ENCODE results near the gene DEPDC1B. TPM values are rescaled to one million over a fixed set of nuclear protein-coding genes. Genes with fewer than 3 reads are reported as not detected.
"Not testable (repeated sequence)": the region's sequence is repeated elsewhere in the genome, so short reads cannot be mapped to it uniquely, and the experiment has no call there.

Gene DEPDC1B
- total RNA-seq, 1 experiment from 2014 or later = 41.6 TPM

DNA sequence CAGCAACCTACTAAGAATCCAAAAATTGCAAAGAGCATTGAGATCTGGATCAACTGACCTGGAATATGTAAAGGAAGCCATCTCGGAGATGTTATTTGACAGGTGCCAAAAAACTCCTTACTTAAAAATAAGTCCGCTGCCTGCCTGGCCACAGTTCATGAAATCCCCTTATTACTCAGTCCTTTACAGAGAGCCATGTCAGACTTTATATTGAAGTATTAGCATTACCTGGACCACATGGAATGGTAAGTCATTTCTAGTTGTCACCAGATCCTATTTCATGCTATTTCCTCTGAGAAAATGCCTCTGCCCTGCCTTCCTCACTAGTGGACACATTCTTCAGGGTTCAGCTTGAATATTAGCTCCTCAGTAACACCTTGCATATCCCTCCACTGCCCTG is 115.7 kb downstream of the DEPDC1B start:
- no peak for DNase-seq (ENCODE audit: low spot score)

DNA sequence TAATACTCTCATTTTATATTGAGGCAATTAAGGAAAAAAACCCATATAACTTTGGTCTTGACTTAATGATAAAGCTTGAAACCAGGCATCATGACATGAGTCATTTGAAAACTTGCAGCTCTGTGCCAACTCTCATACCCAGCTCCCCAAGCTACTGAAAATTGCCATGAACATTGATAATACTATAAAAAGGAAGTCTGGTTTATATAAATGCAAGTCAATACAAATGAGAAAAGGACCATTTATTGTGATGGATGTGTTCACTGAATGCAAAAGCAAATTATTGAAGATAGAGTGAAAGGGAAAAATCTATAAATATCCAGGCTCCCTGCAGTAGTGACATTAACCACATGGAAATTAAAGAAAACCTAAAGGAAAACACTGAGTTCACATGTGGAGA is 116.3 kb downstream of the DEPDC1B start:
- DNase-seq (ENCODE audit: low spot score) = no peak

DNA sequence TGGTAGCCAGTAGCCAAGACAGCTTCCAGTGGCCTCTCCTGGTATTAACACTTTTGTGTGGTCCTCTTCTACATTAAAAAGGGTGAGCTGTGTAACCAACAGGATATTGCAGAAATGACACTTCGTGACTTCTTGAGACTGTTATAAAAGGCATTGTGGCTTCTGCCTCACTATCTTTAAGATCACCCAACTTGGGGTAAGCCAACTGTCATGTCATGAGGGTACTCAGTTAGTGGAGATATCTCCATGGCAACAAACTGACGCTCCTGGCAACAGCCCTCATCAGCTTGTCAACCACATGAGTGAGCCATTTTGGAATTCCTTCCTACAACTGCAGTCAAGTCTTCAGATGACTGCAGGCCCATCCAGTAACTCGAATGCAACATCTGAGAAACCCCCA is 121.7 kb downstream of the DEPDC1B start:
- DNase-seq (ENCODE audit: low spot score) = no peak

DNA sequence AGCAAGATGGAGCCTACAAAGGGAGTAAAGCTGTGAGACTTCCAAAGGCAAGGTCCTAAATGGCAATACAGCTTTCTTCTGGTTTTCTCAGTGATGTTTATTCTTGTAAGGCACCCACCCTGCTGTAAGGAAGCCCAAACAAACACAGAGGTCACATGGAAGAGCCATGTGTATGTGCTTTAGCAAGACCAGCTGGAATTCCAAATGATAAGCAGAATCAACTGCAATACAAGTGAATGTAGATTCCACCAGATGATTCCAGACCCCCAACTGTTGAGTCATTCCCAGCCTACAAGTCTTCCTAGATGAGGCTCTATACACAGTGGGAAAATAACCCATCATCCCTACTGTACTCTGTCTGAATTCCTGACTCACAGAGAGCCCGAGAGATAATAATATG is 122.8 kb downstream of the DEPDC1B start:
- DNase-seq (ENCODE audit: low spot score) = no peak

DNA sequence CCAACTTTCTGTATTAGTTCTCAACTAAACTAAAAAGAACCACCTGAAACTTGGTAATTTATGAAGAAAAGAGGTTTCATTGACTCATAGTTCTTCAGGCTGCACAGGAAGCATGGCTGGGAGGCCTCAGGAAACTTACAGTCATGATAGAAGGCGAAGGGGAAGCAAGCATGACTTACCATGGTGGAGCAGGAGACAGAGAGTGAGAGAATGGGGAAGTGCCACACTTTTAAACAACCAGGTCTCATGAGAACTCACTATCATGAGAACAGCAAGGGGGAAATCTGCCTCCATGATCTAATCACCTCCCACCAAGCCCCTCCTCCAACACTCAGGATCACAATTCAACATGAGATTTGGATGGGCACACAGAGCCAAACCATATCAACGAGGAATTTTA is 123.5 kb downstream of the DEPDC1B start:
- DNase-seq (ENCODE audit: low spot score) = no peak

DNA sequence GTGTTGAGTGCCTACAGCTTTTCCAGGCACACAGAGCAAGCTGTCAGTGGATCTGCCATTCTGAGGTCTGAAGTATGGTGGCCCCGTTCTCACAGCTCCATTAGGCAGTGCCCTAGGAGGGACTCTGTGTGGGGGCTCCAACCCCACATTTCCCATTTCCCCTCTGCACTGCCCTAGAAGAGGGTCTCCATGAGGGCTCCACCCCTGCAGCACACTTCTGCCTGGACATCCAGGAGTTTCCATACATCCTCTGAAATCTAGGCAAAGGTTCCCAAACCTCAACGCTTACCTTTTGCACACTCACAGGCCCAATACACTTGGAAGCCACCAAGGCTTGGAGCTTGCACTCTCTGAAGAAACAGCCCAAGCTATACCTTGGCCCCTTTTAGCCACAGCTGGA is 131.3 kb downstream of the DEPDC1B start:
- no peak for DNase-seq (ENCODE audit: low spot score)

DNA sequence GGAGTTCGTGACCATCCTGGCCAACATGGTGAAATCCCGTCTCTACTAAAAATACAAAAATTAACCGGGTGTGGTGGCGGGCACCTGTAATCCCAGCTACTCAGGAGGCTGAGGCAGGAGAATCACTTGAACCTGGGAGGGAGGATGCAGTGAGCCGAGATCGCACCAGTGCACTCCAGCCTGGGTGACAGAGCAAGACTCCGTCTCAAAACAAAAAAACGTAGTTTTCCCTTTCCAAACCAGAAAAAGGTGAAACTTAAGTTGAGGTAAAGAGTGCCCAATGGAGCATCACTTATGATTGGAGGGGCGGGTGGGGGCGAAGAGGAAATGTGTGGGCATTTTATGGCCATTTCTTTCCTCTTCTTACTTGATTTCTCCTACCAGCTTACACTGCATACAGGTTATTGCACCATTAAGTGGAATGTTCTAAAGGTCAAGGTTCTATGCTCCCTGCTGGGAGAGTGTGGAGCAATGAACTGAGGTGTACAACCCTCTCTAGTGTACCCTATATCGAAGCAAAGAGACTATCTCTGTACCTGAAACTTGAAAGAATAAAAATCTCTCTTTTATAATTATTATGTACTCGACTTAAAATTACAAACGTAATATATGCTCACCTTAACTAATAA is 136.2 kb downstream of the DEPDC1B start:
- DNase-seq (ENCODE audit: low spot score) = no peak

DNA sequence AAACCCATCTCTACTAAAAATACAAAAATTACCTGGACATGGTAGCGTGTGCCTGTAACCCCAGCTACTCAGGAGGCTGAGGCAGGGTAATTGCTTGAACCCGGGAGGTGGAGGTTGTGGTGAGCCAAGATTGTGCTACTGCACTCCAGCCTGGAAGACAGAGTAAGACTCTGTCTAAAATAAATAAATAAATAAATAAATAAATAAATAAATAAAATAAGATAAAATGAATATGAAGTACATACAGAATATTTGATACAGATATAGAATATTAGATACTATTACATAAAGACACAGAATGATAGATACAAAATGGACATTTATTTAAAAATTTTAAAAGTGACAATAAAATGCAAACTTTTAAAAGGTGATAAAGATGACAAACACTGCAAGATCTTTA is 146.7 kb downstream of the DEPDC1B start:
- not testable (repeated sequence) for DNase-seq (ENCODE audit: low spot score)

DNA sequence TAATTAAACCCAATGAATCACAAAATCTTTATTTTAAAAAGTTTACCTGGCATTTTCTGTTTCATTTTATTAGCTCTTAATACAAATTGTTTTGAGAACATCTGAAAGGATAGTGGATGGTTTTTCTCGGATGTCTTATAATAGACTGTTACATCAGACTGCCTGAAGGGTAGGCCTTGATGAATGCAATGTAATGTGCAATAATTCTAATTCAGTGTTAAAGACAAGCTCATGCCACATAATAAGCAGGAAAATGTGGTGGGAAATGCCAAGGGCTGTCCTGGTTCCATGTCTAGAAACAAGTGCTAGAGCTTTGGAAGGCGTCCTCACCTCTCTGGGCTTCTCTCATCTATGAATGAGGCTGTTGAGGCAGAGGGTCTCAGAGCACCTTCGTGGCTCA is 148.1 kb downstream of the DEPDC1B start:
- DNase-seq (ENCODE audit: low spot score) = no peak

DNA sequence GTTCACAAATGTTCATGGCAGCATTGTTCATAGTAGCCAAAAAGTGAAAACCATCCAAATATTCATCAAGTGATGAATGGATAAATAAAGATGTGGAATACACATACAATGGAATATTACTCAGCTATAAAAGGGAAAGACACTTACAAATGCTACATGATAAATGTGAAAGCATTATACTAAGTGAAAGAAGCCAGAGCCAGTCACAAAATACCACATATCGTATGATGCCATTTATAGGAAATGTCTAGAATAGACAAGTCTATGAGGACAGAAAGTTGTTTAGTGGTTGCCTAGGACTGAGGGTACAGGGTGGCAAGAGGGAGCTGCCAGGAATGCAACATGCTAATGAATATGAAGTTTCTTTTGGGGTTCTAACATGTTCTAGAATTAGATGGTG is 148.7 kb downstream of the DEPDC1B start:
- no peak for DNase-seq (ENCODE audit: low spot score)

DNA sequence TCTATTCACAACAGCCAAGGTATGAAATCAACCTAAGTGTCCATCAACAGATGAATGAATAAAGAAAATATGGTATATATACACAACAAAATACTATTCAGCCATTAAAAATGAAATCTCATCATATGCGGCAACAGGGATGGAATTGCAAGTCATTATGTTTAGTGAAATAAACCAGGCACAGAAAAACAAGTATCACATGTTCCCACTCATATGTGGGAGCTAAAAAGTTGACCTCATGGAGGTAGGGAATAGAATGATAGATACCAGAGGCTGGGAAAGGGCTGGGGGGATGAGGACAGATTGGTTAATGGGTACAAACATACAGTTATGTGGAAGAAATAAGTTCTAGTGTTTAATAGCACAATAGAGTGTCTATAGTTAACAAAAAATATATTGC is 149.7 kb downstream of the DEPDC1B start:
- DNase-seq (ENCODE audit: low spot score) = no peak

DNA sequence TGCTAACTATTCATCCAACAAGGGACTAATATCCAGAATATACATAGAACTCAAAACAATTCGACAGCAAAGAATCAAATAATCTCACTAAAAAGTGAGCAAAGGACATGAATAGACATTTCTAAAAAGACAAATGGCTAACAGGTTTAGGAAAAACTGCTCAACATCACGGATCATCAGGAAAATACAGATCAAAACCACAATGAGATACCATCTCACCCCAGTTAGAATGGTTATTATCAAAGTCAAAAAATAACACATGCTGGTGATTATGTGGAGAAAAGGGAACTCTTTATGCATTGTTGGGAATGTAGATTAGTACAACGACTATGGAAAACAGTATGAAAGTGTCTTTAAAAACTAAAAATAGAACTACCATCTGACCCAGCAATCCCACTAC is 150.1 kb downstream of the DEPDC1B start:
- no peak for DNase-seq (ENCODE audit: low spot score)

Other genes with a start within 250 kb of the DEPDC1B start
- gene ELOVL7, start 144.1 kb upstream of the DEPDC1B start, total RNA-seq (2014; rRNA removed; shearing (Covaris generic)) = 8.6 and 10.4 TPM in 2 replicates
- gene ERCC8, start 244.9 kb upstream of the DEPDC1B start, total RNA-seq (2014; rRNA removed; shearing (Covaris generic)) = 37.2 and 44.9 TPM in 2 replicates
- 60.2 and 76.2 TPM in 2 replicates for gene NDUFAF2, start 245.0 kb upstream of the DEPDC1B start, total RNA-seq (2014; rRNA removed; shearing (Covaris generic))